ENCODE results near the gene SLC13A4. TPM values are rescaled to one million over a fixed set of nuclear protein-coding genes. Genes with fewer than 3 reads are reported as not detected.
"Not testable (repeated sequence)": the region's sequence is repeated elsewhere in the genome, so short reads cannot be mapped to it uniquely, and the experiment has no call there.

The SLC13A4 gene
- total RNA-seq = 0.08 and 0.14 TPM in 2 replicates

GRCh38 chr7:135728136-135728669, at the start of gene SLC13A4:
Gene SLC13A4 (minus strand): TSS chr7:135728186. CDS start chr7:135727496, 690 bp downstream.
- Histone ChIP-seq H3K4me3 (ENCODE audit: low read depth, low read length) (no peak within 1 kb of the TSS), H3K27me3 (ENCODE audit: control insufficient read depth, insufficient read depth, low read length) (no peaks in the 10 kb centered on the region), H3K36me3 (ENCODE audit: control insufficient read depth, insufficient read depth, low read length) (no peaks in the 10 kb centered on the region)
- no peak for TF ChIP-seq CTCF (IDR thresholded peaks at IDR 0.05; ENCODE audit: insufficient read depth, low read length, poor library complexity, severe bottlenecking)
- DNase-seq (ENCODE audit: low read depth) = no peak

- DNase-seq (ENCODE audit: low read depth); H3K27me3 ChIP-seq (ENCODE audit: control insufficient read depth, insufficient read depth, low read length); H3K36me3 ChIP-seq (ENCODE audit: control insufficient read depth, insufficient read depth, low read length); H3K4me3 ChIP-seq (ENCODE audit: low read depth, low read length): not testable (repeated sequence)
Observed at GRCh38 chr7:135775915-135776314, 47.9 kb upstream of the SLC13A4 start.

GRCh38 chr7:135775230-135775629, 47.2 kb upstream of the SLC13A4 start:
- TF ChIP-seq CTCF (IDR thresholded peaks at IDR 0.05; ENCODE audit: insufficient read depth, low read length, poor library complexity, severe bottlenecking) = no peak
- Histone ChIP-seq H3K4me3 (ENCODE audit: low read depth, low read length) (no peak overlapping the region), H3K27me3 (ENCODE audit: control insufficient read depth, insufficient read depth, low read length) (no peaks in the 10 kb centered on the region), H3K36me3 (ENCODE audit: control insufficient read depth, insufficient read depth, low read length) (no peaks in the 10 kb centered on the region)
- DNase-seq (ENCODE audit: low read depth) = no peak

- Histone ChIP-seq H3K27me3 (ENCODE audit: control insufficient read depth, insufficient read depth, low read length) (no peaks in the 10 kb centered on the region), H3K36me3 (ENCODE audit: control insufficient read depth, insufficient read depth, low read length) (no peaks in the 10 kb centered on the region), H3K4me3 (ENCODE audit: low read depth, low read length) (no peak overlapping the region)
- no peak for TF ChIP-seq CTCF (IDR thresholded peaks at IDR 0.05; ENCODE audit: insufficient read depth, low read length, poor library complexity, severe bottlenecking)
- peak; percentile 42 for DNase-seq (ENCODE audit: low read depth)
Observed at GRCh38 chr7:135774284-135774683, 46.3 kb upstream of the SLC13A4 start.

- Histone ChIP-seq H3K4me3 (ENCODE audit: low read depth, low read length) (no peak overlapping the region), H3K27me3 (ENCODE audit: control insufficient read depth, insufficient read depth, low read length) (no peaks in the 10 kb centered on the region), H3K36me3 (ENCODE audit: control insufficient read depth, insufficient read depth, low read length) (no peaks in the 10 kb centered on the region)
- no peak for DNase-seq (ENCODE audit: low read depth)
- TF ChIP-seq CTCF (IDR thresholded peaks at IDR 0.05; ENCODE audit: insufficient read depth, low read length, poor library complexity, severe bottlenecking) = no peak
Observed at GRCh38 chr7:135773464-135773863, 45.5 kb upstream of the SLC13A4 start.

GRCh38 chr7:135772639-135773222, 44.7 kb upstream of the SLC13A4 start:
- TF ChIP-seq CTCF (IDR thresholded peaks at IDR 0.05; ENCODE audit: insufficient read depth, low read length, poor library complexity, severe bottlenecking) = no peak
- no peaks in the 10 kb centered on the region for H3K36me3 ChIP-seq (ENCODE audit: control insufficient read depth, insufficient read depth, low read length)
- no peak for DNase-seq (ENCODE audit: low read depth)
- no peaks in the 10 kb centered on the region for H3K27me3 ChIP-seq (ENCODE audit: control insufficient read depth, insufficient read depth, low read length)
- no peak overlapping the region for H3K4me3 ChIP-seq (ENCODE audit: low read depth, low read length)

Data from kidney epithelial cell (primary cell).